ENCODE results near the gene FAM171A2.
"Not testable (repeated sequence)": the region's sequence is repeated elsewhere in the genome, so short reads cannot be mapped to it uniquely, and the experiment has no call there.

The FAM171A2 gene

DNA sequence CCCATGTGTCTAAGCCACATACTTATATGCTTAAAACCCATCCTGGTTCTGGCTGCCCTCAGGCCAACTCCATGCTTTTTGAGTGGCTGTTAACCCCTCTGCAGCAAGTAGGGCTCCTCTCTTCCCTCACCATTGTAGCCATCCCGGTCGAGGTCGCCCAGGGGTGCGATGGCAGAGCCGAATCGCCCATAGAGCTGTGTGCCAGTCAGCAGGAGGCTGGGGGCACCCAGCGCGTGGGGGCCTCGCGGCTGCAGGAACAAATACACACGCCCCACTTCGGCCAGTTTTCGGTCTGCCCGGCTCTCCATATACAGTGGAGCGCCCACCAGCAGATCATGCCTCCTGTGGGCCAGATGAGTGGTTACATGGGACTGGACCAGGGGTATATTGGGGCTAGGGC, 19.7 kb upstream of the FAM171A2 start:
- no peak for DNase-seq

DNA sequence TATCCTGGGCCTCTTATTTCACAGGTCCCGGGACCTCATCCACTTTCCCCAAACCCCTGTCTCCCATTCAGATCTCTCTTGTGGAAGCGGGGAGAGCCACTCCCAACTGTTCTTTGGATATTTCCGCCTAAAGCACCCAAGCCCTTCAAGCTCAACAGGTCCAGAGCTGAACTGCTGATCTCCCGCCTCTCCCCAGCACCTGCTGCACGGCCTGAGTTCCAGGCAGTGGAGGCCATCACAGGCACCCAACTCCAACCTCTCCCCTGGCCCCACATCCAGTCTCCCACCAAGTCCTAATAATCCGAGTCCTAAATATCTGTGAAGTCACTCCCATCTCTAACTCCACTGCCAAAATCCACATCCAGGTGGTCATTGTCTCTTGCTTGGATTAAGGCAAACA, 19.3 kb upstream of the FAM171A2 start:
- DNase-seq = no peak

DNA sequence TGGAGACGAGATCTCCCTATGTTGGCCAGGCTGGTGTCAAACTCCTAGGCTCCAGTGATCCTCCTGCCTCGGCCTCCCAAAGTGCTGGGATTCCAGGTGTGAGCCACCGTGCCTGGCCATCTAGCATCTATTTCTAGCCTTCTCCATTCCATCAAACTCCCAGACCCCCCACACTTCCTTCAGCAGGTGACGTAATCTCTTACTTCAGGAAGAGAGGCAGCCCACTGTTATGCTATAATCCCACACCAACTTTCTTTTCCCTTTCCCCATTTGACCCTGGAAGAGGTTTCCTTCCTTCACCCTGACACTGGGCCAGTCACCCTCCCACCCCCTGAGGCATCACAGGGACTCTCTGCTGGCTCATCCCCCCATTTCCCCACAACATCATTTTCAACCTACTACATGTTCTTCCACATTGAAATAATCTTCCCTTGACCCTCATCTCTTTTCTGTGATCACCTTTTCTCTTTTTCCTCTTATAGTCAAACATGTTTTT, 18.2 kb upstream of the FAM171A2 start:
- DNase-seq = no peak

DNA sequence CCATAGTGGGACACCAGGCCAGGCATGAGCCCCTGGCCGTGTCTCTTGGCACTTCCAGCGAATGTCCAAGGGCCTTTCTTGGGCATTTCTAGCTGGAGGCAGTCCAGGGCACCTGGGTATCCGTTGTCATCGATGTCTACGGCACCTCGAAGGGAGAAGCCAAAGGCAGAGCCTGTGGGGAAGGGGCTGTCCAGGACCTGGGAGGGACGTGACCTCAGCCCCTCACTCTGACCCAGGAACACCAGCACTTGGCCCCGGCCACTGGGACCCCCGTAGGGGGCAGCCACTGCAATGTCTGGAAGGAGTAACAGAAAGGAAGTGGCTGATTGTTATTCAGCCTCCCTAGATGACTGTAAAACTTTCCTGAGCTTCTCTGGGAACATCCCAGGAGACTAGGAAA, 17.1 kb upstream of the FAM171A2 start:
- no peak for DNase-seq

DNA sequence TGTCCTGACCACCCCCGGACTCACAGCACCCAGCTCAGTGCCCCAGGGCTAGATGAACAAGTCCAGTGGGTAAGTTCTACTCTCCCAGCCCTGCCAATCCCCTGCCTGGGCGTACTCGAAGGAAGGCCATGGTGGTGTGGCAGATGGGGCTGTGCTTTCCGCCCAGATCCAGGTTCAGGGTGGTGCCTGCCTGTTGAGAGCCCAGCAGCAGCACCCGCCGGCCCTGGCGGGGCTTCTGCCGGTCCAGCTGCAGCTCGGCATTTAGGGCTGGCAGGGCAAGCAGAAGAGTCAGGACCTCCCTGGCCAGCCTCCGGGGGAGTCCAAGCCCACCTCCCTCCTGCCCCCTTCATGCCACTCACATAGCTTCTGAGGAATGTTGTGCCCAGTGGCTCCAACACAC, 16.2 kb upstream of the FAM171A2 start:
- DNase-seq = no peak

DNA sequence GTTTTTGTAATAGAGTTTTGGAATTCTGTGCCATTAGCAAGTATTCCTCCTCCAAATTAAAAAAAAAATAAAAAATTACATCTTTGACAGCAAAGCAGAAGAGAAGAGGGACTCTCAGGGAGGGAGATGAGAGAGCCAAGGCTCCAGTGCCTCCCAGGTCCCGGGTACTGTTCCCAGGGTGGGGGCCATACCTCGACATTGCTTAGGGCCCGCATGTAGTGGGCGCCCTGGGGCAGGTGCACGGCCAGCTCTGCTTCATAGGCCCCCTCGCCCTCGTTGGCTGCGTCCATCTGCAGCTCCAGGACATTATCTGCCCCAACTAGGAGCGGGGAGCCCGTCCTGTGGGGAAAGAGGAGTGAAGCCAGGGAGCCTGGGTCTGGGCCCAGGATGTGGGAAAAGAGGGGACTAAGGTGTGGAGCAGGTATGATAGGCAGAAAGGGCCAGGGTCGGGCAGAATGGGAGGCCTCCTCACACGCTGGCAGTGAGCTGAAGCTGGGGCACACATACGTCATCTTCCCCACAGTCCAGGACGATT, 14.6 kb upstream of the FAM171A2 start:
- no peak for DNase-seq

DNA sequence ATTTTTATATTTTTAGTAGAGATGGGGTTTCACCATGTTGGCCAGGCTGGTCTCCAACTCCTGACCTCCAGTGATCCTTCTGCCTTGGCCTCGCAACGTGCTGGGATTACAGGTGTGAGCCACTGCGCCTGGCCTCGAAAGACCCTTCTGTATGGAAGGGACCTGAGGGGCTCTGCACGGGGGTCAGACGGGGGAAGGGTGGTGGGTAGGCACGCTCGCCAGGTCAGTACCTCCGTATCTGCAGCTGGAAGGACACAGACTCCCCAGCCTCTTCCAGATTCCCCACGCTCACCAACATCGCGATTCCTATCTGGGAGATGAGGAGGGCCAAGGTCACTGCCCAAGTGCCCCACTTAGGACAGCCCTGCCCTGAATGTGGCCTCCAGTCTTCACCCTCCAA, 13.1 kb upstream of the FAM171A2 start:
- DNase-seq = no peak

DNA sequence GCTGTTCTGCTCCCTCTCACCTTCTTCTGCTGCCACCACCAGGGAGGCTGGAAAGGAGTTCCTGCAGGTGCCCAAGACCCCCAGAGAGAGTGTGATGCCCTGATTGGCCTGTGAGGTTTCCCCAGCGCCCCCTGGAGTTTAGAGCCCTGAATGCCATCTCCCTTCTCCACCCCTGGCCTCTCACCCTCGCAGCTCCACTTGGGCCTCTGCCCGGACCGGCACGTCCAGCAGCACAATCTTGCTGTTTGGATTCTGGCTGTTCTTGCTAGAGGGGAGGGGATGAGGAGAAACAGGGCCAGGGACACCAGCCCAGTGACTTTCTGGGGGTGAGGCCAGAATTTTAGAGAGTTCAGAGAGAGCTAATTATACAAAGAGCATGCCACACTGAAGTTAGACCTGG, 12.5 kb upstream of the FAM171A2 start:
- DNase-seq = no peak

DNA sequence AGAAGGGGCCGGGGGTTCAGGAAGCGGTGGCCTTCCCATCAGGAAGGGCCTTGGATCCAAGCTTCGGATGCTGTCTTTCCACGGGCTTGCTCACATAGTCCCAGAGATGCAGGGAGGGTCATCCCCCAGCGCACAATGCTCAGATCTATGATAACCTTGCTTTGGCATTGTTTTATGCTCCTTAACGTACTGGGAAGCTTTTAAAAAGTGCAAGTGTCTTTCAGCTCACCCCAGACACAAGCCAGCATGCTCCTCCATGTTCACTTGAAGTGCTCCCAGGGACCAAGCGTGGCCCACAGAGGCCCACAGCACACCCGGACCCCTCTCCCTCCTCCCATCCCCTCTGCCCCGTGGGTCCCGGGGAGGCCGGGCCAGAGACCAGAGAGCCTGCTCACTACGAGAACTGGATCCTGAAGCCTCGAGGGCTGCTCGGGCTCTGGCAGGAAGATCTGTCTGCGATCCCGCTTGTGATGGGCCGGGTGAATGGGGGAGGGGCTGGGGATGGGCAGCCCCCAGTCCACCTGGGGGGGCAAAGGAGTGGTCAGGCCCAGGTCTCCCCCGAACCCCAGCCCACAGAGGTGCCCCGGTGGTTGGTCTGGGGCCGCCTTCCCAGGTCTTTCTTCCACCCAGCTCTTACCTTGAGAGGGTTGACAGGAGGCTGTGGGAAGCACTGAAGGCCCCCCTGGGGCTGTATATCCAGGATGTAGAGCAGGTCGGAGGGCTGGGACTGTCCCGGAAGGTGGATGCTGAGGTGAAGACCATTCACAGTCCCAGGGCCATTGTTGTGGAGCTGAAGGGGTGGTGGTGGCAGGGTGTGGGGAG, 11.8 kb upstream of the FAM171A2 start:
- no peak for DNase-seq

DNA sequence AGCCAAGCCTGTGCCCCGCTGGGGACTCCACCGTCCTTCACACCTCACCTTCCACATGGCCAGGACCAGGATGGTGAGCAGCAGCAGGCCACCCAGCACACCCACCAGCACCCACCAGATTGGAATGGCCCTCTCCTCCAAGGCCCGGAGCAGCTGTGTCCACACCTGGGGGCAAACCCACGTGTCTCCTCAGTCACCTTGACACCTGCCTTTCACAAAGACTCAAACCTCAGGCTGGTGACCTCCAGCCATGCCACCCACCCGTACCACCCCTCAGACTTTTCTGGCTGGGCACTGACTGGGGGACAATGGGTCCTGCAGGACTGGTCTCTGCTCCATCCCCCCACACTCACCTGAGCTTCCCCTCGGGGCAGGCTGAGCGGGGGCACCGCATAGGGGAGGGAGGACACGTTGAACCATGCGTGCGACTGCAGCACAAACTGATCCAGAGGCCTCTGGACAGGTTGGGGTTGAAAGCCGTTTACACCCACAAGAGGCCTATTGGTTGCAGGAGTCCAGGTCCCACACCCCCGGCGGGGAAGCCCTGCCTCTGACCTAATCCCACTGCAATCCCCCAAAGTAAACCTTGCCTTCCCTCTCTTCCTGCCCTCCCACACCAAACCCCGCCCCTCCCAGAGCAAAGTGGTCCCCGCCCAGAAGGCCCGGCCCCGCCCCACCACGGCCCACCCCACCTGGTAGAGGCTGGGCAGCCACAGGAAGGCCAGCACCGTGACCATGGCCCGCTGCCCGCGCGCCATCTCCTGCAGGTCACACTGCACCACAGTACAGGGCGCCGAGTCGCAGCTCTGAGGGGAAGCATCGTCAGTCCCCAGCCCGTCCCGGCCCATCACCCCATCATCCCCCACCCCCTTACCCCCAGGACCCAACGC, 10.9 kb upstream of the FAM171A2 start:
- DNase-seq = no peak

DNA sequence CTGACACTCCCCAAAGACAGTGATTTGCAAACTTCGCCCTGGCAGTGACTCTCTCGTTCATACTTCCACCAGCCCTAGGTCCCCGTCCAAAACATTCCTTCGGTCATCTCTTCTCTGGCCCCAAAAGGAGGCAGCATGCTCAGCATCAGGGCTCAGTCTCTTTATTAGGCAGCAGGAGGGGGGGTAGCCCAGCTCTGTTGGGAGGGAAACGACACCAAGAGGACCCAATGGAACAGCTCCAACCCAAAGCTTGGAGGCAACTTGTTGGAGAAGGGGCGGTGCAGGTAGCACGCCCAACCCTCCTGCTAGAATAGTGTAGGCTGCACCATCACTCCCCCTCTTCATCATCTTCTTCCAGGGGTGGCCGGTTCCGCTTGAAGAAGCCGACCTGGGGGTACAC, 8.4 kb upstream of the FAM171A2 start:
- no peak for DNase-seq

DNA sequence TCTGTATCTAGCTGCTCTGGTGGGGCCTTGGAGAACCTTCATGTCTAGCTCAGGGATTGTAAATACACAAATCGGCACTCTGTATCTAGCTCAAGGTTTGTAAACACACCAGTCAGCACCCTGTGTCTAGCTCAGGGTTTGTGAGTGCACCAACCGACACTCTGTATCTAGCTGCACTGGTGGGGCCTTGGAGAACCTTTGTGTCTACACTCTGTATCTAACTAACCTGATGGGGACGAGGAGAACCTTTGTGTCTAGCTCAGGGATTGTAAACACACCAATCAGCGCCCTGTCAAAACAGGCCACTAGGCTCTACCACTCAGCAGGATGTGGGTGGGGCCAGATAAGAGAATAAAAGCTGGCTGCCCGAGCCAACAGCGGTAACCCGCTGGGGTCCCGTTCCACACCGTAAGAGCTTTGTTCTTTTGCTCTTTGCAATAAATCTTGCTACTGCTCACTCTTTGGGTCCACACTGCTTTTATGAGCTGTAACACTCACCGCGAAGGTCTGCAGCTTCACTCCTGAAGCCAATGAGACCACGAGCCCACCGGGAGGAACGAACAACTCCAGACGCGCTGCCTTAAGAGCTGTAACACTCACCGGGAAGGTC, 5.9 kb upstream of the FAM171A2 start:
- DNase-seq = not testable (repeated sequence)

DNA sequence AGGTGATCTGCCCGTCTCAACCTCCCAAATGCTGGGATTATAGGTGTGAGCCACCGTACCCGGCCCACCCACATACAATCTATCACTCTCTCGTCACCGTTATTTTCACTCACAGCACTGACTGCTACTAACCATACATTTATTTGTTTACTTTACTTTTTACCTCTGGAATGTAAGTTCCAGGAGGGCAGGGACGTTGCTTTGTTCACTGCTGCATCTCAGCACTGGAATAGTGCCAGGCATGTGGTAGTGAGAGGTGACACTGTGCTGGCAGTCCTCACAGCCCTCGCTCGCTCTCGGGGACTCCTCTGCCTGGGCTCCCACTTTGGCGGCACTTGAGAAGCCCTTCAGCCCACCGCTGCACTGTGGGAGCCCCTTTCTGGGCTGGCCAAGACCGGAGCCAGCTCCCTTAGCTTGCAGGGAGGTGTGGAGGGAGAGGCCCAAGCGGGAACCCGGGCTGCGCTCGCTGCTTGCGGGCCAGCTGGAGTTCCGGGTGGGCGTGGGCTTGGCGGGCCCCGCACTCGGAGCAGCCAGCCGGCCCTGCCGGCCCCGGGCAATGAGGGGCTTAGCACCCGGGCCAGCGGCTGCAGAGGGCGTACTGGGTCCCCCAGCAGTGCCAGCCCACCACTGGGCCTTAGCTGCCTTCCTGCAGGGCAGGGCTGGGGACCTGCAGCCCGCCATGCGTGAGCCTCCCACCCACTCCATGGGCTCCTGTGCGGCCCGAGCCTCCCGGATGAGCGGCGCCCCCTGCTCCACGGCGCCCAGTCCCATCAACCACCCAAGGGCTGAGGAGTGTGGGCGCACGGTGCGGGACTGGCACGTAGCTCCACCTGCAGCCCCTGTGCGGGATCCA, 5.0 kb upstream of the FAM171A2 start:
- DNase-seq = not testable (repeated sequence)

DNA sequence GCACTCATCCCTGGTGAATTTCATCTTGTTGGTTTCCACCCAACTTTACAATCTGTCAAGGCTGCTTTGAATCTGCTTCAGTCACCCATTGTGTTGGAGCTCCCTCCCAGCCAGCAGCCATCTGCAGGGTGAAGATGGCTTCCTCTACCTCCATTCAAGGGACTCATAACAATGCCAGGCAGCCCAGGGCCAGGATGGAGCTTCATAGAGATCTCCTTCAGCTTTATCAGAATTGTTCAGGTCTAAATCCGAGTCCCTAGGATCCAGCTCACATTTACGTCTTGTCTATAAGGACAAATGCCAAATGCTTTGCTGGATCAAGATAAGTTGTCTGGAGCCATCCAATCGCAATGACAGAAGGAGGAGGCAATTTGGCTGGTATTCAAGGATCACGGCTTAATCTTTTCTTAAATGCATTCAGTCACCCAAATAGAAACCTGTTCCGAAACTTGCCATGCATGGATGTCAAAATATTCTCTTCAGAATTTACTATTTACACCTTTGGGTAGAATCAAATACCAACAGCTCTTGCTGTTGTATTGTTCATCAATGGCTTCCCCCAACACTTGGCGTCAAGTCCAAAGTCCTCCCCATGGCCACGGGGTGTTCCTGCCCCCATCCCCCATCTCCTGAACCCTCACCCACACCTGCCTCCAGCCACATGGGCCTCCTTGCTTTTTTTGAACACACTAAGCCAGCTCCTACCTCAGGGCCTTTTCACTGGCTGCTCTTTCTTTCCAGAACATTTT, 3.8 kb upstream of the FAM171A2 start:
- DNase-seq = no peak

DNA sequence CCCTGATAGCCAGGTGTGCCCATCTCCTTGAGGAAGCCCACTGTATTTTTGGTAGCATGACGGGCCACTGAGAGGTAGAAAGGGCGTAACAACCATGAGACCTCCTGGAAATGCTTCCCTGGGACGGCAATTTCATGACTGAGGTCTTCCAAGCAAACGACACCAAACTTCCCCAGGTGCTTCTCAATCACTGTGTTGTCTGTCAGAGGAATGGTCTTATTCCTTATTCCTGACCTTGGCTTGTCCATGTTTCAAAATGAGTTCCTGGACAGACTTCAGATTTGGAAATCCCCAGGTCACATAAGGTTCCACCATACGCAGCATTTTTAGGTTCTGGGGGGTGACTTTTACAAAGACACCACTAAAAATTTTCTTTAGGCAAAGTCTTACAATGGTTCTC, 1.4 kb upstream of the FAM171A2 start:
- not testable (repeated sequence) for DNase-seq

DNA sequence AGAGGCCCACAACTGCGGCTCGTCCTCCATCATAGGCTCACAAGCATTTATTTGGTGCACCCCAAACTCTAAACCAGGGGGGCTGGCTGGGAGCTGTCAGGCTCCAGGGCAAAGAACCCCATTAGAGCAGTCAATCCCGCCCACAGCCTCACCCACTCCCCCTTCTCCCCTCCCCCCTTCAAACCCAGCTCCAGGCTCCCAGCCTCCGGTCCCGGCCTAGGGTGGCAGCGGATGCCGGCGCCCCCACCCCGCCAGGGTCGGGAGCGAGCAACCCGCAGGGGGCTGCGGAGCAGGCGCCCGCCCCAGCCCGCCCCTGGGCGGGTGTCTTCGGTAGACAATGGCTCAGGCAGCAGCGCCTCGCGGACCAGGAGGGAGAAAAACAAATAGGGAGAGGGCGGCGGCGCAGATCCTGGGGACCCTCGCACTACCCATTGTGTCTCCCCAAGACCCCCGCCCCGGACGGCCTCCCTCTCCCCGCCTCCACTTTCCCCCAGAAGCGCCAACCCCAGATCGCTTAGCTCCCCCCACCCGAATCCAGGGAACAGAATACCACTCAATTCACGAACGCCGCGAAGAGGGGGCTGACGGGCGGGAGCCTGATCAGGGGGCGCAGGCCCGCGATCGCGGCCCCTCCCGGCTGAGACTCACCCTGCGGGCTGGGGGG, 572 bp downstream of the FAM171A2 start:
- no peak for DNase-seq

DNA sequence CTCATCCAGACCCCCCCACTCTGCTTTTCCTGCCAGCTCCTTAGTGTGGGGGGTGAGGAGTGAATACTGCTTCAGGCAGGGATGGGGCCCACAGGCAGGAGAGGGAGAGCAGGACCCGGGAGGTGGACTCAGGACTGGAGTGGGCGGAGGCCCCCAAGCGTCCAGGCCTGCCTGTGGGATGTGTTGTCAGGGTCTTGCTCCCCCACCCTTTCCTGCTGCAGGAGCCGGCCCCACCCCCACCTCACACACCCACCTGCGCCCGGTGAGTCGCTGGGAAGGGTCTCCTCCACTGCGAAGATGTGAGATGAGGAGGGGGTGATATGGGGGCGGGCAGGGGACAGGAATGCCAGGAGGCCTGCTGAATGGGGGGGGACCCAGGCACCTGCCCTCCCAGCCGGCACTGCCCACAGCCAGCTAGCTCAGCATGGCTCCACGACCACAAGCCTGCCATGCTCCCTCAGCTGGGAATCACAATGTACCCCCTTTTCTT, 1.1 kb downstream of the FAM171A2 start:
- DNase-seq = no peak

DNA sequence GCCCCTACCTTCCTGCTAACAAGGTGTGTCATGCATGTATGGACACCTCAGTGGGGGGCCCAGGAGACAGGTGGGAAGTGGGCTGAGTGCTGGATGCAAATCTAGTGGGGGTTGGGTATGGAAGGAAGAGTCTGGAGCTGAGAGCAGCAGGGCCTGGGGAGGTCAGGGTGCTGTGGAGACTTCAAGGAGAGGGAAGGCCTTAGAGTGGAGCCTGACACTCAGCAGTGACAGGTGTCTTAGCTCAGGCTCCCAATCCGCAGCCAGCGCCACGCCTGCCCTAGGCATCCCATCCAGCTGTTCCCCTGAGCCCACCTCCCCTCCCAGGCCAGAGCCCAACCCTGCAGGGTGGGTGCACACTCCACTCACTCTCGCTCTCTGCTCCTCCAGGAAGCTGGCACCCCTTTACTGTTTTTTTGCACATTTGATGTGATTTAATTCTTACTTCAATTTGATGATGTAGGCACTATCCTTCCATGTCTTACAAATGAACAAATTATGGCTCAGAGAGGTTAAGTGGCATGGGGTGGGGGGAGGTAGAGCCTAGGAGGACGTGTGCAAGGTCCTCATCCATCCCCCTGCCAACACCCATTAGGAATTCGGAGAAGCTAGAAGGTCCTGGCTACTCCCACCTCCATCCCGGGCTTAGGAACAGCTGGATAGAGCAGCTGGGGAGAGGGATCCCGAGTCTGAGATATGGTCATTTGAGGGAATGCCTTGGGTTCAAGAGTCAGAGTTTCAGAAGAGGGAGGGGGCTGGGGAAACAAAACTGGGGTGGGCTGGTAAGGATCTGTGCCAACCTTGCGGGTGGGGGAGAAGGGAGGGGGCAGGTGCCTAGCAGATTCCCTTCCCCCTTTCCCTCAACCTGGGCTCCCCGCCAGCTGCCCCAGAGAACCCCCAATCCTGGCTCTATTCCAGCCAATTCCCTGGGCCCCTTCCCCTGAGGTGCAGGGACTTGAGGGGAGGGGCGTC, 2.1 kb downstream of the FAM171A2 start:
- no peak for DNase-seq

DNA sequence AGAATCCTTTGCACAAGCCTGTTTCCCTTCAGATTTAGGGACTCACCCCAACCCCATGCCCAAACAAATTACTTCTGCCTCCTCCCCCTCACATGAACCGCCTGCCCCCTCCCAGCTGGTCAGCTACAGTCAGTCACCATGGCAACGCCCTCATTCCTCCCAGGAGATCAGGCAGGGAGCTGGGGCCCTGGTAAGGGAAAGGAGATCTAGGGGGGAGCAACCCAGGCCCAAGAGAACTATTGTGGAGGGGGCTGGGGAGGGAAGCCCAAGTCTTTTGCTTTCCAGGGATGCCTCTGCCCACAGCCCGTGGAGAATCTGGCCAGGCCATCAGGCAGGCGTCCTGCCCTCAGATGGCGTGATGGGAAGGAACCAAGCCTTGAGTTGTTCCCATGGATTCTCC, 2.8 kb downstream of the FAM171A2 start:
- DNase-seq = no peak

DNA sequence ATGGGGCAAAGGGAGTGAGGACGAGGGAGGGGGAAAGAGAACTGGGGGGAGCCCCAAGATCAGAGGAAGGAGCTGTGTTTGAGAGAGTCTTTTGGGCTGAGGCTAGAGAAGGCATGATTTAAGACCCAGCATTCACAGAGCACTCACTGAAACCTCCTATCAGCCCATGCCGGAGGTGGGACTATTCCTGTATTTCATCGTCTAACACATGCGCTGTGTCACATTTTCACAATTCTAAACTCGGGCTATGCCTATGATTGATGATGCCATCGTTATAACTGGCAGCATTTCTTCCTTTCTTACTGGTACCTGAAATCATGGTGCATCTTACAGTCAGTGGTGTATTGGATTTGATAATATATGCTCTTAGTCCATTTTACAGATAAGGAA, 3.5 kb downstream of the FAM171A2 start:
- DNase-seq = no peak

Data from SIG-M5 (cell line).